K562 (cell line): Measurements from ENCODE around the gene RBKS.
A peak's percentile ranks its signal among the peaks of the same experiment; 100 is the strongest.

ENCODE experiments used
- BHLHE40 ChIP-seq: IDR thresholded peaks from 2 replicates; pipeline ENCODE4 v1.6.1; 2011; ENCODE audit warnings: low read length, improper control_type of control experiment
- CTCF ChIP-seq, 3 experiments: IDR thresholded peaks in 2 of 3; conservative IDR thresholded peaks in 1 of 3; 2 replicates each; pipeline ENCODE4 v1.5.1; 2011 to 2012; ENCODE audit warnings: low read length in 3 of 3, mild to moderate bottlenecking in 3 of 3, control low read depth in 2 of 3, improper control_type of control experiment in 1 of 3, inconsistent platforms in 1 of 3, low read depth in 1 of 3, mixed read lengths in 1 of 3, moderate library complexity in 1 of 3; ENCODE audit not compliant: insufficient read depth in 2 of 3
- GABPB1 ChIP-seq: sonication (generic); formaldehyde crosslinking; IDR thresholded peaks from 2 replicates; pipeline ENCODE4 v1.8.0; 2022; ENCODE audit warnings: mild to moderate bottlenecking, missing genetic modification reagents
- MLX ChIP-seq, 2 experiments: fragments of 450-650 bp in 1 of 2; sonication (generic) in 1 of 2; formaldehyde crosslinking; conservative IDR thresholded peaks; 2 replicates each; pipeline versions ENCODE4 v1.4.0 to v1.8.1; 2020 to 2022; ENCODE audit warnings: mild to moderate bottlenecking in 1 of 2, missing genetic modification reagents in 1 of 2
- RAD21 ChIP-seq, 2 experiments: fragments of 250-450 bp in 1 of 2; fragments of 450-650 bp in 1 of 2; sonication (Bioruptor Pico) in 1 of 2; formaldehyde crosslinking in 1 of 2; IDR thresholded peaks in 1 of 2; conservative IDR thresholded peaks in 1 of 2; 2 replicates each; pipeline versions ENCODE4 v1.4.0 to v1.8.0; 2020 to 2022; ENCODE audit warnings: mild to moderate bottlenecking in 2 of 2, moderate library complexity in 1 of 2
- SP1 ChIP-seq: sonication (generic); formaldehyde crosslinking; IDR thresholded peaks from 2 replicates; pipeline ENCODE4 v1.8.1; 2022; ENCODE audit warnings: mild to moderate bottlenecking, missing genetic modification reagents
- YY1 ChIP-seq, 3 experiments: IDR thresholded peaks; 2 replicates each; pipeline ENCODE4 v1.6.1; 2011; ENCODE audit warnings: low read length in 2 of 3, mild to moderate bottlenecking in 2 of 3, moderate library complexity in 2 of 3, borderline replicate concordance in 1 of 3, control low read depth in 1 of 3, low read depth in 1 of 3; ENCODE audit not compliant: insufficient read depth in 3 of 3, insufficient replicate concordance in 2 of 3, control insufficient read depth in 1 of 3, insufficient read length in 1 of 3; ENCODE audit errors: extremely low read depth in 1 of 3

- TF ChIP-seq MLX (CRISPR knock-in tag; conservative IDR thresholded peaks at IDR 0.05) (no peak), GABPB1 (CRISPR knock-in tag) (no peak), BHLHE40 (peak; percentile 72), RAD21 (CRISPR knock-in tag; conservative IDR thresholded peaks at IDR 0.05 in 1 of 2, IDR thresholded peaks at IDR 0.05 in 1 of 2) (peak in 1 of 2 experiments; percentile 18; a peak in 1 of 4 replicates), SP1 (CRISPR knock-in tag) (no peak), YY1 (IDR thresholded peaks at IDR 0.05; ENCODE audit: borderline replicate concordance in 1 of 3, control insufficient read depth in 1 of 3, extremely low read depth in 1 of 3, insufficient read depth in 3 of 3, insufficient read length in 1 of 3, insufficient replicate concordance in 2 of 3, low read depth in 1 of 3, low read length in 2 of 3) (no peak), CTCF (IDR thresholded peaks at IDR 0.05 in 2 of 3, conservative IDR thresholded peaks at IDR 0.05 in 1 of 3; ENCODE audit: insufficient read depth in 2 of 3, low read depth in 1 of 3, low read length in 3 of 3) (no peak)
Measured at GRCh38 chr2:27871802-27872201, 18.4 kb downstream of the RBKS start.
